NCI-H524 (cell line): ENCODE results near the gene BSCL2.
"Not testable (repeated sequence)": the region's sequence is repeated elsewhere in the genome, so short reads cannot be mapped to it uniquely, and the experiment has no call there.

Experiments
- DNase-seq, 2 experiments: peaks; one replicate each; lab custom pipeline; 2025; lab: John Stamatoyannopoulos, UW

The BSCL2 gene

DNA sequence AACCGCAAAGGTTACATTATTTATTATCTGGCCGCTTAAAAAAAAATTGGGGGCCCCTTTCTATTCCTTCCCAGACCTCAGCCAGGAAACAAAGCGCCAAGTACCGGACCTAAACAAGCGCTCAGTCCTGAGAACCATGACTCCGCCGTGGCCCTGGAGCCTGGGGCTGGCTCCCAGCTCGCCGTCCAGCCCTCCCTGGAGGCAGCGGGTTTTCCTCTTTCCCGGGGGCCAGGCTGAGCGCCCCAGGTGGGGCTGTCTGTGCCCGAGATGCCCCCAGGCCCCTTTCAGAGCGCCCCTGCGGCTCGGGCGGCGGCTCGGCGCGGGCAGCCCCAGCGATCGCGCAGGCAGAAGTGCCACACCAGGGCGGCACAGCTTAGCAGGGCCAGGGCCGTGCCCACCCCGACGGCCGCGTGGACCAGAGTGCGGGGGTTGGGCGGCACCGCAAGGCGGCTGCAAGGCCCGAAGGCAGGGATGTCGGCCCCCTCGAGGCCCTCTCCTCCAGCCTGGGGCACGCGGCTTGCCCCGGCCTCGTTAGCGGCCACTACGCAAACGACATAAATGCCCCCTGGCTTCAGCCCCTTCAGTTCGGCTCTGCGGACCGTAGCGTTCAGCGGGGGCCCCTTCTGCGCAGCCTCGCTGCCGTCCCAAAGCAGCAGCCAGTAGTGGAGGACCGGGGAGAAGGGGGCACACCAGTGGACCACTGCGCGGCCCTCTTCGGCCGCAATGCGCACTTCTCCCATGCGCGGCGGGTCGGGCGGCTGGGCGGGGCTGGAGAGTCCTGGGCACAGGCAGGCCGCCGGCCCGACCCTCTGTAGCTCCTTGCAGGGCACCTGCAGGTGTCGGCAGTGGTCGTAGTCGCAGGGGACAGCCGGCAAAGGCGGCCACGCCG lies 19.5 kb downstream of the BSCL2 start:
- no peak for DNase-seq

DNA sequence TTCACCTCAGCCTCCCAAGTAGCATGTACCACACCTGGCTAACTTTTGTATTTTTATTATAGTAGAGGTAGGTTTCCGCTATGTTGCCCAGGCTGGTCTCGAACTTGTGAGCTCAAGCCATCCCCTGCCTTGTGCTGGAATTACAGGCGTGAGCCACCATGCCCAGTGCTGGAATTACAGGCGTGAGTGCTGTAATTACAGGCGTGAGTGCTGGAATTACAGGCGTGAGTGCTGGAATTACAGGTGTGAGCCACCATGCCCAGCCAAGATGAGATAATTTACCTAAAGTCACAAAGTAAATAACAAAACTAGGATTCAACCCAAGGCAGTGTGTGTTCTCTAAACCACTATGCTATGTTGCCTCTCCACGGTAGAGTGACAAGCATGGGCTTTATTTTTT lies 24.7 kb downstream of the BSCL2 start:
- DNase-seq, result no peak

DNA sequence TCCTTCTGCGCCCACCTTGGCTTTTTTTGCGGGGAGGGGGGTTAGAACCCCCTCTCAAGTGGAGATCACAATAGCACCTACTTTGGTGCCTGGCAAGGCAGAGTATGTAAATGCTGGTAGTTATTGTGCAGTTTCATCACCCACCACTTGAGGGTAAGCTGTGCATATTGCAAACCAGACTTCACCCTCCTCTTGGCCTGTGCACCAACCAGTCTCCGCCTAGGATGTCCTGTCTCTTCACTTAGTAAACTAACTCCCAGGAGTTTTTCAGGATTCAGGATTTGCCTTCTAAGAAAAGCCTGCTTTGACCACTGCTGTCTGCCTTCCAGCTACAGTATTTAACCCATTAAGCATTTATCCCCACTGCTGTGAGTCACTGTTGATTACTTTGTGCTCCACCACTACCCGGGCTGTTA lies 26.4 kb downstream of the BSCL2 start:
- DNase-seq, result peak; percentile 42 to 67

DNA sequence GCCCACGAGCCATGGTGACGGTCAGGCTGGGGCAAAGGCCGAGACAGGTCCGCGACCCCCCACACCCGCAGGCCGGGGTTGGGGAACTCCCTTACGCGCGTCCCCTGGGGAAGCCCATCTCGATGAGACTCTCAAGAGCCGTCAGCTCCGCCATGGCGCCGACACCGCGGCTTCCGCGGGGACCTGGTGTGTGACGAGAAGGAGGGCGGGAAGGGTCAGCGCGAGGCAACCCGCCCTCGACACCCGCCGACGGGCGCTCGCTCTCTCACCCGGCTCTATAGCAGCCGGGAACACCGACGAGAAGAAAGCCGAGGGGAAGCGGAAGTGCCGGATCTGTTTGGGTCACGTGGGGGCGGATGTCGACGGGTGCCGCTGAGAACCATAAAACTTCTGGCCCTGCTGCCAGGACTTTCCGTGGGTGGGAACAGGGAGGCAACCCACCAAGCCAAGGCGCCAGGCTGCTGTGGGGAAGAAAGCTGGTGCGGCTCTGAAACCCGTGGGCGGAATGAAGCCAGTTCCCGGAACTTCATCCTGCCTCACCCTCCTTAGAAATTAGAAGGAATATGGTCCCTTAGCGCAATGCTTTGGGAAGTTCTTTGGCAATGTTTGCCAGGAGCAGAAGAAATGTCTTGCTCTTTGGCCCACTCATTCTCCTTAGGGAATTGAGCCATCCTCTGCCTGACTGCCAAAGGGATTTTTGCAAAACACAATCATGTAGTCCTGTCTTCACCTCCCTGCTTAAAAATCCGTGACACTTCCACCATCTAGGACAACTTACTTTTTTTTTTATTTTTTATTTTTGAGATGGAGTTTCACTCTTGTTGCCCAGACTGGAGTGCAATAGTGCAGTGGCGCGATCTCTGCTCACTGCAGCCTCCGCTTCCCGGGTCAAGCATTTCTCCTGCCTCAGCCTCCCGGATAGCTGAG lies 28.2 kb downstream of the BSCL2 start, which contains the start of gene UBXN1:
Gene UBXN1, minus strand, starts transcription at position 304 of the 927 bp plus-strand sequence. Its CDS starts 150 bp downstream, at position 154.
- DNase-seq, result peak; percentile 61 to 81

DNA sequence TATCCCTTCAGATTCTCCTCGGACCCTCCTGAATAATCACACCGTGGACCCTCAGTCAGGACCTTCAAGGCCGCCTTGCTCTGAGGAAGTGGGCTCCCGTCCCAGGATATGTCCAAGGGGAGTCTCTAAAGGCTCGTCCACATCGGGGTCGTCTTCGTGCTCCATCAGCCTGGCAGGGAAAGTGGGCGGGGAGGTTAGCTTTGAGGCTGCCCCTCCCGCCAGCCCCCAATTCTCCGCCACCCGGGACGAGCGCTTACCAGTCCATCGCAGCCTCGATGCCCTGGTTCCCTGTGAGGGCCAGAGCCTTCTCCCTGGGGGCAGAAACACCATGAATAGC lies 28.8 kb downstream of the BSCL2 start:
- no peak for DNase-seq

DNA sequence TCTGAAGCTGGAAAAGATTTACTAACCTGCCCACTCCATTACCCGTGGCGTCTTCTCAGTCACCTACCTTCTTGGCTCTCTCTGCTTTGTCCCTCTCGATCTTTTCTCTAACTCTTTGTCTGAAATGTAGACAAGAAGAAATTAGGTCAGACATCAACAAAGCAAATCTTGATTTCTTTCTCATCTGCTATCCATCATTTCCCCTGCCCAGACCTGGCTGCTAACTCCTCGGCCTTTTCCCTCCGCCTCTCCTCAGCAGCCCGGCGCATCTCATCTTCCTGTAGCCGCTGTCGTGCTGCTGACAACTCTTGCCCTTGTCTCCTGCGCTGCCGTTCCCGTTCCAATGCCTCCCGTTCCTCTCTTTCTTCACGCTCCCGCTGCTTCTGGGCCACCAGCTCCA lies 29.5 kb downstream of the BSCL2 start:
- no peak for DNase-seq

DNA sequence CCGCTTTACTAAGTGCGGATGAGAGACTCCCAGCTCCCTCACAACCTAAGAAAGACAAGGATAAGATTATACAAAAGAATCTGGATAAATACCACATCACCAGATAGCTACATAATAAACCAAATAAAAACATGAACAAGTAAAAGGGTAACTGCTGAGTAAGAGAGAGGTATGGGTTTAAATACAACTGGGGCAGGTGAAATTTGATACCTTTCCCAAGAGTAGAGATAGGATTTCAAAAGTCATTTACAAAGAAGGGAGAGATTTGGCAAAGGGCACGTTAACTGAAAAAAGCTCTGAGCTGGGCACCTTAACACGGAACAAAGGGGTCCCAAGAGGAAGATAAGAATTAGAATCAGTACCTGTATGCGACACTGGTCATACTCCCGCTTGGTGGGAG lies 30.1 kb downstream of the BSCL2 start:
- DNase-seq, result no peak

DNA sequence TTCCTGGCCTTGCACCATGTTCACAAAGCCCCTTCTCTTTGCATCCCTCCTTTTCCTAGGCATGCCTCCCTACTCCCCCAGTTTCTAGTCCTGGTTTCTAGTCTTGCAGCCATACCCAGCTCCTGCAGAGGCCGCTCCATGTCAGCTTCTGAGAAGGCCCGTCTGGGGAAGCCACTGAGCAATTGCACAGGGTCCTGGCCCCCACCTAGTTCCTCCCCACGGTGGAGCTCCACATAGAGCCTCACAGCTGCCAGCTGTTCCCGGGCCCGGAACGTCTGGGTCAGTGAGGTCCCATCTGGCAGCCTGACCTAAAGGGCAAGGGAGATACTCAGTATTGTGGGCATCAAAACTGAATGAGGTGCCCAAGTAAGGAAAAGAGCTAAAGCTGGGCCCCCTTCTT lies 30.5 kb downstream of the BSCL2 start:
- DNase-seq, result no peak

DNA sequence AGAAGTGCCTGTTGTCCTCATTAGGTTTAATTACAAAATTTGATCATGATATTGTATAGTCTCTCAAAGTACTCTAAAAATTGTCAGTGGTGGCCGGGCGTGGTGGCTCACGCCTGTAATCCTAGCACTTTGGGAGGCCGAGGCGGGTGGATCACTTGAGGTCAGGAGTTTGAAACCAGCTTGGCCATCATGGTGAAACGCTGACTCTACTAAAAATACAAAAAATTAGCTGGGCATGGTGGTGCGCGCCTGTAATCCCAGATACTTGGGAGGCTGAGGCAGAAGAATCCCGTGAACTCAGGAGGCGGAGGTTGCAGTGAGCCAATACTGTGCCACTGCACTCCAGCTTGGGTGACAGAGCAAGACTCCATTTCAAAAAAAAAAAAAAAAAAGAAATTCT lies 31.8 kb downstream of the BSCL2 start:
- DNase-seq, result not testable (repeated sequence)

DNA sequence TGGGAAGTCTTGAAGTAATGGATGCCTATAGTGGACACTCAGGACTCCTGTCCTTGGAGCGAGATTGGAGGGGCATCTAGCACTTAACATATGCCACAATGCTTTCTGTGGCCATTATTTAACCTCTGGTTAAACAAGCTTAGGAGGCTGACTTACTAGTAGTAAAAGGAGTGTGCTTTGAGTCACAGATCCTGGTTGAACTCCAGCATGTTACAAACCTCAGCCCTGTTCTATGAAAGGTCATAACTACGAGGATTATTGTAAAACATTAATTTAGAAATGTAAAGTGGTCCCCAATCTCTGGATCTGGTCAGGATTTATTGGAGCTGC lies 34.1 kb downstream of the BSCL2 start:
- no peak for DNase-seq

DNA sequence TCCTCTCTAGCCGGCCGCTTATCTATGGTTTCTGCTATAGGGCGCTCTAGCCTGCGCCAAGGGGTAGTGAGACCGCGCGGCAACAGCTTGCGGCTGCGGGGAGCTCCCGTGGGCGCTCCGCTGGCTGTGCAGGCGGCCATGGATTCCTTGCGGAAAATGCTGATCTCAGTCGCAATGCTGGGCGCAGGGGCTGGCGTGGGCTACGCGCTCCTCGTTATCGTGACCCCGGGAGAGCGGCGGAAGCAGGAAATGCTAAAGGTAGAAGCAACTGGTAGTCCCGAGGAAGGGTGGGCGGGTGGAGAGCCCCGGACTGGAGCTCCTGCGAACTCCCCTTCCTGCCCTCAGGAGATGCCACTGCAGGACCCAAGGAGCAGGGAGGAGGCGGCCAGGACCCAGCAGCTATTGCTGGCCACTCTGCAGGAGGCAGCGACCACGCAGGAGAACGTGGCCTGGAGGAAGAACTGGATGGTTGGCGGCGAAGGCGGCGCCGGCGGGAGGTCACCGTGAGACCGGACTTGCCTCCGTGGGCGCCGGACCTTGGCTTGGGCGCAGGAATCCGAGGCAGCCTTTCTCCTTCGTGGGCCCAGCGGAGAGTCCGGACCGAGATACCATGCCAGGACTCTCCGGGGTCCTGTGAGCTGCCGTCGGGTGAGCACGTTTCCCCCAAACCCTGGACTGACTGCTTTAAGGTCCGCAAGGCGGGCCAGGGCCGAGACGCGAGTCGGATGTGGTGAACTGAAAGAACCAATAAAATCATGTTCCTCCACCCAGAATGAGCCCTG lies 35.4 kb downstream of the BSCL2 start, which contains the start of the genes LBHD1 and UQCC3:
Gene LBHD1, minus strand, starts transcription at position 660 of the 782 bp plus-strand sequence. CDS start 2,236 bp downstream, outside the sequence.
Gene UQCC3, plus strand, starts transcription at position 66 of the 782 bp plus-strand sequence. Its CDS starts 73 bp downstream, at position 139.
- peak; percentile 64 to 85 for DNase-seq

DNA sequence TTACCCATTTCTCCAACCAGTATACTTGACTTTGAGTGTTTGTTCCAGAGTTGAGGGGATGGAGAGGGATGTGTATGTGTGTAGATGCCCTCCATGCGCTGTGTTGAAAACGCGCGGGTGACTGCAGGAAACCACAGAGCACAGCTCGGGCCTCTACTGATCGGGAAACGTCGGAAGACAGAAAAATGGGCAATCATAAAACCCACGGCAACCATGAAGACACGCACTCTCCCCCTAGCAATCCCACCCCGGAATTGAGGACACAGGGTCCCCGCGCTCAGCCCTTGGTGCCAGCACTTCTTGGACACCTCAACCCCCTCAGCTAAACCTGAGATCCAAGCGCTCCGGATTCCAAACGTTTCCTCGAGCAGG lies 36.0 kb downstream of the BSCL2 start:
- no peak for DNase-seq

DNA sequence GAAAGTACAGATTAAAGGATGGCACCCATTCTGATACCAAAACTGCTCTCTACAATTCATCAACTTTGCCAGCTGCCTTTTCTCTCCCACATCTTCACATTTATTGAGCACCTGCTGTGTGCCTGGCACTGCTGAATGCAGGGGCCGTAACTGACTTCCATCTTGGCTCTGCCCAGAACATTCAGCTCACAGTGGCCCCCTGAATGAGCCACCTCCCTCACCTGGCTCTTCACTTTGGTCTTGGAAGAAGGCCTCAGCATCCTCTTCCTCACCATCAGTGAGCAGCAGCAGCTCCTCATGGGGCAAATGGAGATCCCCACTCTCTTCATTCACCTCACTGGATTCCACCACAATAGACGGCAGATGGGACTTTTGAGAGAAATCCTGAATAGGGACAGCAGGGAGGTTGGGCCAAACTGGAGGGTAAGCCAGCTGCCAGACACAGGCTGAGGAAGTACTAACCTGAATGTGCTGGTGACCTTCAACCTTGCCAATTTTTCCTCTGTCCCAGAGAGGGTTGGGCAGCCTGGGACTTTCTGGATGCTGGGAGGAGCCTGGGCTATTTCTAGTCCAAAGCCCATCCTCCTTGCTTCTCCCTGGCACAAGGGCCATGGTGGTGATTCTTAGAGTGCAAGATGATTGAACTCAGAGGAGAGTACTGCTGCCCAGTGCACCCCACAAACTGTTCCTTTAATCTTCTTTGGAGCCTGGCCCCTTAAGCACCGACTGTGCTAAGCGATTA lies 37.6 kb downstream of the BSCL2 start:
- DNase-seq, result peak in 1 of 2 experiments; percentile 55

DNA sequence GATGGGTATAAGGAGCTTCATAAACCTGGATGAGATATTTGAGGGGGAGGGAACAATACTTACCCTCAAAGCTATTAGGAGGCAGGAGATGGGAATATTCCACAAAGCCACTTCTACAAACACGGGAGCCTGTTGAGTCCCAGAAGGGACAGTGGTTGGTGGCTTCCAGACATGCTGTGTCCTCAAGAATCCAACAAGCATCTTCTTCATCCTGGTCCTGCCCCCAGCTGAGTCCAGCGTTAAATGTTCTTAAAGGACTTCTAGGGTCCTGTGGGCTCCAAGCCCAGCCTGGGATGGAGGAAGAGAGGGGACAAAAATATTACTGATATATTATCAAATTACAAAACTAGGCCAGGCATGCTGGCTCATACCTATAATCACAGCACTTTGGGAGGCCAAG lies 39.8 kb downstream of the BSCL2 start:
- DNase-seq, result no peak

DNA sequence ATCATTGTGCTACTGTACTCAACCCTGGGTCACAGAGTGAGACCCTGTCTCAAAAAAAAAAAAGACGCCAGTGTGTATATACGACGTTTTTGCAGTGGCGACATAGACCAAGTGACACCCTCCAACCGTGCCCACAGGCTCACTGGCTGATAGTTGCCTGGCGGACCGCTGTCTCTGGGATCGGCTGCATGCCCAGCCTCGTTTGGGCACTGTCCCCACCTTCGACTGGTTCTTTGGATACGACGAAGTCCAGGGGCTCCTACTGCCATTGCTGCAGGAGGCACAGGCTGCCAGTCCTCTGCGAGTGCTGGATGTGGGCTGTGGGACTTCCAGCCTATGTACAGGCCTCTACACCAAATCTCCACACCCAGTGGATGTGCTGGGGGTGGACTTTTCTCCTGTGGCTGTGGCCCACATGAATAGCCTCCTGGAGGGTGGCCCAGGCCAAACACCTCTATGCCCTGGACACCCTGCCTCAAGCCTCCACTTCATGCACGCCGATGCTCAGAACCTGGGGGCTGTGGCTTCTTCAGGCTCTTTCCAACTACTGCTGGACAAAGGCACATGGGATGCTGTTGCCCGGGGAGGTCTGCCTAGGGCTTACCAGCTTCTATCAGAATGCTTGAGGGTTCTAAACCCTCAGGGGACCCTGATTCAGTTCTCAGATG lies 40.8 kb downstream of the BSCL2 start:
- no peak for DNase-seq

DNA sequence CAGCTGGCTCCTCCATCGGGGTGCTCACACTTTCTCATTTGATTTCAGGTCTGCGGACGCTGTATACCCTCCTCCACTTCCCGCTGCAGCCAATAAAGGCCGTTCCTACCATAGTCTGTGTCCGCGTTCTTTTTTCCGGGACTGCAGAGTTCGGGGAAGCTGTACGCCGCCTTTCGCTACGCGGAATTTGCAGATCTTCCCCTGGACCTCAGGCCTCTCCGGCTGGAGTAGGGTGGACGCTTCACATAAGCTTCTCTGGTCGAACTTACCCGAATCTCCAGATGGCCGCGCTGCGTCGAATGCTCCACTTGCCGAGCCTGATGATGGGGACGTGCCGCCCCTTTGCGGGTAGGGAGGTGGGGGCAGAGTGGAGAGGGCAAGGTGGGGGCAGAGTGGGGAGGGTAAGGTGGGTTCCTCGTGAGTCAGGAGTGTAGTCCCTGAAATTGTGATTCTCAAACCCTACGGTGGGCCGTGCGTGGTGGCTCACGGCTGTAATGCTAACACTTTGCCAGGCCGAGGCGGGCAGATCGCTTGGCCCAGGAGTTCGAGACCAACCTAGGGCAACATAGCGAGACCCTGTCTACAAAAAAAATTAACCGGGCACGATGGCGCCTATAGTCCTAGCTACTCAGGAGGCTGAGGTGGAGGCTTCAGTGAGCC lies 41.5 kb downstream of the BSCL2 start:
- DNase-seq, result peak; percentile 23 to 45

DNA sequence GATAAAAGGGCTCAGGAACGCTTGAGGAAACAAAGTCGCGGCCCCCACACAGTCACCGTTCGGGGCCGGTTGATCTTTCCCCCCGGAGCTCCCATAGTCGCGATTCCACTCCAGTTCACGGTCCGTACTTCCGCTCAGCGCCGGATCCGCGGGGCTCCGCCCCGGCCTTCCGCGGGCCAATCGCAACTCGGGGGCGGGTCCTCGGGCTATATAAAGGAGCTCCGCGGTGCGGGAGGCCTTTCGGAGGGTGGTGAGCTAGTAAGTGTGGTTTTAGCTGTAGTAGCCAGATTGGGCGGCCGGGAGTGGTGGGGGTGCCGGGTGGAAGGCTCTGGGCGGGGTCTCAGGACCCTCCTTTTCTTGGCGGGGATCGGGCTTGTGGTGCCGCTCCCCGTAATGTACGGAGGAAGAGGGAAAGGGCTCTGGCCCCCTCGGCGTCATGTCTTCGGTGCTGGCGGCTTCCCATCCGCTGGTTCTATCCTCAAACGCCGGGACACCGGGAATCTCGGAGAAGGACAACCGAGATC lies 42.1 kb downstream of the BSCL2 start, which contains the start of the genes C11orf98 and CSKMT:
Gene C11orf98, minus strand, starts transcription at position 136 of the 524 bp plus-strand sequence. Its CDS starts 41 bp downstream, at position 95.
Gene CSKMT, plus strand, starts transcription at position 238 of the 524 bp plus-strand sequence. CDS start 568 bp downstream, outside the sequence.
- DNase-seq, result peak; percentile 75 to 91

DNA sequence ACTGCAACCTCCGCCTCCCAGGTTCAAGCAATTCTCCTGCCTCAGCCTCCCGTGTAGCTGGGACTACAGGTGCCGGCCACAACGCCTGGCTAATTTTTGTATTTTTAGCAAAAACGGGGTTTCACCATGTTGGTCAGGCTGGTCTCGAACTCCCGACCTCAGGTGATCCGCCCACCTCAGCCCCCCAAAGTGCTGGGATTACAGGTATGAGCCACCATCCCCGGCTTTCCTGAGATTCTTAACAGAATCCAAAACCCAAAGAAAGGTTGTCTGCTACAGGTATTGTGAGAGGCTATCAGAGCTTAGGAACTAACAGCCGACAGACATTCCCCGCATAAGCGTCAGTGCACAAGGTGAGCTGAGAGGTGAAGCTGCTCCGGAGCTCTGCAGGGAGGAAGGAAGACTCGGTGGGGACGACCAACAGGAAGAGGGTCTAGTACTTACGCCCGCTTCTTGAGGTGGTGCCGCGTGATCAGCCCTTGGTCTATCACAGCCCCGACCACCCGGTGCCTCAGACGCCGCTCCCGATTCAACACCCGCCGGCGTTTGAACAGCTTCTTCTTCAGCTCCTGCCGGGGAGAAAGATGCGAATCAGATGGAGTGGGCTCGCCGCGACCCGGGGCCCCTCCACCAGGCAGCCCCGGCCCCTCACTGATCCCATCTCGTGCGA lies 42.7 kb downstream of the BSCL2 start:
- DNase-seq, result peak; percentile 33 to 68
